GM21367 (cell line): ENCODE measurements around the gene RYR1.
"Not testable (repeated sequence)": the region's sequence is repeated elsewhere in the genome, so short reads cannot be mapped to it uniquely, and the experiment has no call there.

ENCODE experiments used
- ATAC-seq: cut with Tn5 transposase; IDR thresholded peaks from one replicate; pipeline ENCODE4 v1.9.1; 2021; ENCODE audit not compliant: unreplicated experiment

The RYR1 gene

GRCh38 chr19:38537071-38537936 is 103.8 kb downstream of the RYR1 start:
- no peak for ATAC-seq

GRCh38 chr19:38538386-38538785 is 104.9 kb downstream of the RYR1 start:
- no peak for ATAC-seq

- ATAC-seq = no peak
Measured at GRCh38 chr19:38538793-38539528, 105.5 kb downstream of the RYR1 start.

GRCh38 chr19:38539751-38540150 is 106.3 kb downstream of the RYR1 start:
- no peak for ATAC-seq

- ATAC-seq = no peak
Measured at GRCh38 chr19:38542040-38542439, 108.5 kb downstream of the RYR1 start.

GRCh38 chr19:38543286-38543806 is 109.9 kb downstream of the RYR1 start:
- no peak for ATAC-seq

GRCh38 chr19:38543807-38544568 is 110.5 kb downstream of the RYR1 start:
- no peak for ATAC-seq

- ATAC-seq = no peak
Measured at GRCh38 chr19:38544569-38545315, 111.3 kb downstream of the RYR1 start.

- no peak for ATAC-seq
Measured at GRCh38 chr19:38545596-38545995, 112.1 kb downstream of the RYR1 start.

- ATAC-seq = no peak
Measured at GRCh38 chr19:38547421-38547820, 113.9 kb downstream of the RYR1 start.

- ATAC-seq = no peak
Measured at GRCh38 chr19:38549061-38549460, 115.6 kb downstream of the RYR1 start.

- ATAC-seq = no peak
Measured at GRCh38 chr19:38549942-38550341, 116.5 kb downstream of the RYR1 start.

- ATAC-seq = no peak
Measured at GRCh38 chr19:38550376-38550775, 116.9 kb downstream of the RYR1 start.

GRCh38 chr19:38551450-38551813 is 117.9 kb downstream of the RYR1 start:
- ATAC-seq = no peak

GRCh38 chr19:38553239-38553638 is 119.7 kb downstream of the RYR1 start:
- ATAC-seq = not testable (repeated sequence)

- no peak for ATAC-seq
Measured at GRCh38 chr19:38554676-38555141, 121.2 kb downstream of the RYR1 start.

- no peak for ATAC-seq
Measured at GRCh38 chr19:38555200-38555599, 121.7 kb downstream of the RYR1 start.

- no peak for ATAC-seq
Measured at GRCh38 chr19:38556521-38557174, 123.2 kb downstream of the RYR1 start.

- ATAC-seq = peak; percentile 41
Measured at GRCh38 chr19:38557205-38557799, 123.8 kb downstream of the RYR1 start.

- ATAC-seq = not testable (repeated sequence)
Measured at GRCh38 chr19:38558933-38559332, 125.4 kb downstream of the RYR1 start.
